Suppressor macrophage treated with lipopolysaccharide for 1 hour (primary cell): Measurements from ENCODE around the gene KAT6B.
"Not testable (repeated sequence)": the region's sequence is repeated elsewhere in the genome, so short reads cannot be mapped to it uniquely, and the experiment has no call there.

Source experiments
- DNase-seq, 3 donors: peaks; one replicate each; pipeline ENCODE4 v3.0.0-alpha.2; 2020 to 2022

The KAT6B gene

DNA sequence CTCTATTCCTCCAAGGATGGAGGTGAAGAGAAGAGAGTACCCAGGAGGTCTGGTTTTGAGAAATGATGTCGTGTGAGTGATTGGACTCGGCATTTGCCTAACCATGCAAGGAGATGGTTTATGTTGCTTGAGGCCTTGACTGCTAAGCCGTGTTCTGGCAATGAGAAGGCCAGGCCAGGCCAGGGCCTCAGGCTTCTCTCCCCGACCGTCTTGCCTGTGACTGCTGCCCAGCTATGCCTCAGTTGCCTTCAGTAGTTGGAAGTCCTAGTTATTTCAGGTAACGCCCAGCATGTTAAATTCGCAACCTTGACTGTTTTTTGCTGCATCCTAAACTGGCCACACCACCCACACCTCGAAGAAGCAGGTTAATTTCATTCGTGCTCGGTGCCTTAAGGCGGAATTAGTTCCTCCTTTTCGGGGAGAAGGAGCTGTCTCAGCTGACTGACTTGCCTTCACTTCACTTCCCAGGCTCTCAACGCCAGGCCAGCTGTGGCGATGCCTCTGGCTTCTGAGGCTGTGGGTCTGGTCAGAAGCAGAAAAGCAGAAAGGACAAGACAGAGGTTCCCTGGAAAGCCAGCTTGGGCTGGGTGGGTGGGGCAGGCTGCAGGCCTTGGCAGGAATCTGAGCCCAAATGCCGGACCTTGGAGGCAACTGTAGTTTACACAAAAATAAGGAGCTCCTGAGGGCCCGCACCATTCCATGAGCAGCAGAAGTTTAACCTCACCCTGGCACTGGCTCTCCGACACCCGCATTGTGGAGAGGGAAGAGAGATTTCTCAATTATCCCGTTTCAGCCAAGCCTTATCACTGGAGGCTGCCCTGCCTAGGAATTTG lies 223.1 kb downstream of the KAT6B start:
- peak; percentile 20 to 42 (median 39) for DNase-seq

DNA sequence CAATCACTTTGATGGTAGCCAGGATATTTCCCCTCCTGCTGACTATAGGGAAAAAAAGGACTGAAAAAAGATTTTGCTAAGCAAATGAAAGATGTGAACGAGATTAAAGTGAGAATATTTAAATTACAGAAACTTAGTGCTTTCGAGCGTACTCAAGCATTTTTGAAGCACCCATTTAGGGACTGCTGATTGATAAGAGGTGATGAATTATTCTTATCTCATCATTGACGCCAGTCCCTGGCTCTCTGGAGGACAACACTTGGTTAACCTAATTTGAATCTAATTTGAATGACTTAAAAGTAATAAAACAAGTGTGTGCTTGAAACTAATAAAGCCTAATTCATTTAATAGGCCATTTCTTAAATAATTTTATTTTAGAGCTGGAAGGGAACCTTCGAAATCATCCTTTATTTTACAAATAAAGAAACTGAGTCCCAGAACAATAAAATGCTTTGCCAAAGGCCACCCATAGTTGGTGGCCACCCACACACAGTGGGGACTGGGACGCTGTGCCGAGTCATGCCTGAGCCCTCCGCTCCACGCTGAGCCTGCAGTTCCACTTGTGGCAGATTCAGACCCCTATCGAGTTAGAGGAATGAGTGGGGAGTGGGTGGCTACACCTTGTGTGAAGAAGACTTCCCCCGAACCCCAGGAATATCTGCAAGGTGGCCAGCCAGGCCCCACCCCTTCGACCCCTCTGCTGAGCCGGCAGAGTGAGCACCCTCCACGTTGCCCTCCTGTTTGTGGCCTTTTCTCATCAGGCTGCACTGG lies 223.9 kb downstream of the KAT6B start:
- DNase-seq = no peak

DNA sequence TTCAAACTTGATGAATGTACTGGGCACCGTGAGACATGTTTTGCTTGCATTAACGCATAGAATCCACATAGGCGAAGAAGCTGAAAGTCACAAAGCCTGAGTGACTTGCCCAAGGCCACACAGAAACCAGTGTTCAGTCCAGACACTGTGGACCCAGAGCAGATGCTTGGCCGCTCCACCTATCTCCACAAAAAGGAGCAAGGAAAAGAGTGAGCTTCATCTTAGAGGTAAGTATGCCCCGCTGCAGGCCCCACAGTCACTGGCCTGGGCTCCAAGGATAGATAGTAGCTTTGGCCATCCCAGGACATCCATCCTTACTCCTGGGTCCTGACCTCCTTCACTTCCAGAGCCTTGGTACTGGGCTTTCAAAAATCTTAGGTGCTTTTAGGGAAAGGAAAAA lies 224.9 kb downstream of the KAT6B start:
- DNase-seq = no peak

DNA sequence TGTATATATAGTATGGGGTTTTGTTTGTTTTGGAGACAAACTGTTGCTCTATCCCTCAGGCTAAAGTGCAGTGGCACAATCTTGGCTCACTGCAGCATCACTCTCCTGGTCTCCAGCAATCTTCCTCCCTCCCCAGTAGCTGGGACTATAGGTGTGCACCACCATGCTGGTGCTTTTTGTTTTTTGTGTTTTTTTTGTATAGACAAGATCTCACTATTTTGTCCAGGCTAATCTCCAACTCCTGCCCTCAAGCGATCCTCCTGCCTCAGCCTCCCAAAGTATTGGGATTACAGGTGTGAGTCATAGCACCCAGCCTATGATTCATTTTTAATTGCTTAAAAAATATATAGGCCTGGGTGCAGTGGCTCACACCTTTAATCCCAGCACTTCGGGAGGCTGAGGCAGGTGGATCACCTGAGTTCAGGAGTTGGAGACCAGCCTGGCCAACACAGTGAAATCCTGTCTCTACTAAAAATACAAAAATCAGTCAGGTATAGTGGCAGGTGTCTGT lies 229.6 kb downstream of the KAT6B start:
- DNase-seq = not testable (repeated sequence)

DNA sequence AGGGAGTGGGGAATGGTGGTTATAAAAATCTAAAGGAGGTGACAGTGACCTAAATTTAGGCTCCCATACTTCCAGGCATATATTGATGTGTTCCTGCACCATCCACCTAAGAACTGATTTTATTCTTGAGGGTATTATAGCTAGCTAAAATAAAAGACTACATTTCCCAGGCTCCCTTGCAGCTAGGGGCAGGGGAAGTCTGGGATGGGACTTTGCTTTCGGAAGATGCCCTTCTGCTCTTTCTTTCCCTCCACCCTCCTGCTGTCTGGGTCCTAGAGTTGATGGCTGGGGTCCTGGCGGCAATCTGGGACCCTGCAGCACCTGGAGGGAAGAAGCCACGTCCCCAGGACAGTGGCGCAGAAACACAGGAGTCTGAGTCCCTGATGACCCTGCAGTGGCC lies 231.3 kb downstream of the KAT6B start:
- DNase-seq = no peak

DNA sequence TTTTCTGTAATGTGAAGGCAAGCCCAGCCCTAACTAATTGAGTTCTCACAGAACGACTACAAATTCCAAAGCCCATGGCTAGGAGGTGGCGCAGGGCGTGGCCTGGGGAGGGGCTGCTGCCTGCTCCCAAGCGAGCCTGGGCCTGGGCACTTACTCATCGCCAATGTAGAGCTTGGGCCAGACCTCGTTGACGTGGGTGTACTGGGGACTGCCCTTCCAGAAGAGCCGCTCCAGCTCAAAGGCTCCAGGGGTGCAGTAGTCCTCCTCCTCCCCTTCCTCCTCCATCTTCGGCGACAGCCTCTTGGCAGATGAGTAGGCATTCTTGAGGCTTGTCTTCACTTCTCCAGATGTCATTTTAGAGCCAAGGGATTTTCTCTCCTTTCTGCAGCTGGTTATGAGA lies 231.8 kb downstream of the KAT6B start:
- DNase-seq = no peak

DNA sequence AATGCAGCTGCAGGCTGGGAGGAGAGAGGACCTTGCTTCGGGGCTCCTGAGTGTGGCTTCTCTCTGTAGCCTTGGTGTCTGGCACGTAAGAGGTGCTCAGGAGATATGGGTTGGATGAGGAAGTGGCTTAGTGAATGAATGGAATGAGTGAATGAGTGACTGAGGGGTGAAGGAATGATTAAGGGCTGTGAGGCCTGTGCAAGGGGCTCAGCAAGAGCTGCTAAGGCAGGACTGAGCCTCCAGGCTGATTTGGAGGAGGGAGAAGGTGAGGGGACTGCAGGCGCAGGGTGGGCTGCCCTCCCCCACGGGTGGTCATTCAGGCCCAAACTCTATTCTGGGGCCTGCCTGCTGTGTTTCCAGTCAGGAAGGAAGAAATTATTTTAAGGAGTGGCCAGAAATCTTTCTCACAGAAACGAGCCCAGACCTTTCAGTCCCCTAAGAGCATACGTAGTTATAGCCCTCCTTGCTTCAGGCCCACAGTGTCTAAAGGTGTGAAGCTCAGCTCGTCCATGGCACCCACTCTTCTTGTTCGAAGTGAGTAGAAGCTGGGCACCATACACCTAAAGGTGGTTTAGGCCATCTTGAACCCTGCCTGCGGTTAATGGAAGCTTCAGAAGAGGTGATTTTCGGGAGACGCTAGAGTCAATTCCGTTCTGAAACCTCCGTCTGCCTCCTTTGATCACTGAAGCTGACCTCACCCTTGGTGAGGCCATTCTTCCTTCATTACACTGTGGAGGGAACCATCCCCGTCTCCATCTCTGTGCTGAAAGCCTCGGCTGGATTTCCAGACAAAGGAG lies 235.5 kb downstream of the KAT6B start:
- DNase-seq = peak in 2 of 3 donors; percentile 69 to 89

DNA sequence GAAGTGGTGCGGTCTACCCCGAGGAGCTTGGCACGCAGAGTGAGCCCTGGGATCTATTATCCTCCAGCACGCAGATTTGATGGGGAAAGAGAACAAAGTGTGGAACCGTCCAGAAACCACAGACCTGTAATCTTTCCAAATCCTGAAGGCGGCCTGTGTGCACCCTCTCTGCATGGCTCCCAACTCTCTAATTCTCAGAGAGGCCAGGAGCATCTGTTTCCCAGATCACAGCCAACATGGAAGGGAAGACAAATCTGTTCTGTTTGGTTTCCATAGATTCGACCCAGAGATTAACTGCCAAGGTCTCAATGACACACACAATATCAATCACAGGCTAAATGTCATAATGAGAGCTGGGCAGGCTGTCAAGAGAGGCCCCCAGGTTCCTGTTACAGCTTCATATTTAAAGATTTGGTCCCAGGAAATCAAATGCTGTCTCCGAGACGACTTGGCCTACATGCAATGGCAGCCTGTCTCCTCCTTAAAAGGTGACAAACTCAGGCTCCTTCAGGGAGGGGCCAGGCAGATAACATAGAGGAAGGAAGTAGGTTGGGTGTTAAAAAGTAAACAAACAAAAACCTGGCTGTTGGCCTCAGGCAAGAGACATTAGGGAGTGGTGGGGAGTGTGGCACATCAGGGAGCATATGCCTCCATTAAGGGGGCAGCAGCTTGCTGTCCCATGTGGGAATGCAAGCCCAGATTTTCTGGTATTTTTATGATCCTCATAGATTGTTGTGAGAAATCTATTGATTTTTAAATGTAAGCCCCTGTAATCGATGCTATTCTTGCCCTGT lies 236.3 kb downstream of the KAT6B start:
- no peak for DNase-seq

DNA sequence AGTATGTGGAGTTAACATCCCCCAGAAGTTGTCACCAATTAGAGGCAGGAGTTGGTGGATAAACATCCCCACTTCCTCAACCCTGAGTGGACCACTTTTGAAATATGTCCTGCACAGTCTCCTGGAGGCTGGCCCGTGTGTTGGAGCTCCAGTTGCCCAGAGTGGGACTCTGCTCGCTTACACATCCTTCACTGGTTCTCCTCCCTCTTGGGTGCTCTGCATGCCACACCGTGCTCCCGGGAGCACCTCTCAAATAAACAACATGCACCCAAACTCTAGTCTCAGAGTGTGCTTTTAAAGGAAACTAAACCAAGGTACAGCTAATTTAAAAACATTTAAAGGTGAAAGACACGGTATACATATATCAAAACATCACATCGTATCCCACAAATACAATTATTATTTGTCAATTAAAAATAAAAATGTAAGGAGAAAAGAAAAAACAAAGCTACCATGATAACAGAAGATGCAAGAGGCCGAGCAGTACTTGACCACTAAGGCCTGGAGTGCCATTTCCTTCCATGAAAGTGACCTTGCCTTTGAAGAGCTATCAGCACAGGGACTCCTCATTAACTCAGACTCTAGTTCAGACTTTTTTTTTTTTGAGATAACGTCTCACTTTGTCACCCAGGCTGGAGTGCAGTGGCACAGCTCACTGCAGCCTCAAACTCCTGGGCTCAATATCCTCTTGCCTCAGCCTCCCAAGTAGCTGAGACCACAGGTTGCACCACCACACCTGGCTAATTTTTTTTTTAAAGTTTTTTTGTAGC lies 237.2 kb downstream of the KAT6B start:
- no peak for DNase-seq

DNA sequence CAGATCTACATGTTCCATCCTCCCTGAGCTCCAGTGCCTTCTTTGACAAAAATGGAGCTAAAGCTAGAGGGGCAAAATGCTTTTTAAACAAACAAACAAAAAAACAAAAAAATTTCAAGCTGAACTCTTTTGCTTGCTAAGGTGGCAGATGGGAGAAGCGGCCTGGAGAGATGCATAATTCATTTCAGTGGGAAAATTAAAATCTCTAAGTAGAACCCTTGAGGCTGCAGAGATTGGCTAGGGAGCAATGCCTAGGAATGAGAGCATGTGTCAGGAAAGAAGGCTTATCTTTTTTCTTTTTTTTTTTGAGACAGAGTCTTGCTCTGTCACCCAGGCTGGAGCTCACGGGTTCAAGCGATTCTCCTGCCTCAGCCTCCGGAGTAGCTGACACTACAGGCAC lies 238.7 kb downstream of the KAT6B start:
- DNase-seq = no peak

DNA sequence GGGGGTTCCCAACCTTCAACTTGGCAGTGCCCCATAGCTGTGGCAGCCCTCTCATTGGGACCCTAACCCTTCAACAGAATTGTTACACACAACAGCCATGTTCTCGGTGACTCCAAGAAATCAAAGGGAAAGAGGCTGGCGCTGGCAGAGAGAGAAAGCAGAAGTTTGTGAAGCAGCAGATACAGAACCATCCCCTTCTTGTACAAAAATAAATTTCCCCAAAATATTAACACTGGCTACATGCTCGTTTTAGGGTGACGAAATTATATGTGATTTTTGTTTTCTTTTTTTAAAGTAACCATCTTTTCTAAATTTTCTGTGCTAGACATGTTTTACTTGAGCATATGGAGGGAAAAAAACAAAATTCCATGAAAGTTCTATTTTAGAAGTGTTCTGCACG lies 239.9 kb downstream of the KAT6B start:
- DNase-seq = peak; percentile 45 to 63 (median 57)

DNA sequence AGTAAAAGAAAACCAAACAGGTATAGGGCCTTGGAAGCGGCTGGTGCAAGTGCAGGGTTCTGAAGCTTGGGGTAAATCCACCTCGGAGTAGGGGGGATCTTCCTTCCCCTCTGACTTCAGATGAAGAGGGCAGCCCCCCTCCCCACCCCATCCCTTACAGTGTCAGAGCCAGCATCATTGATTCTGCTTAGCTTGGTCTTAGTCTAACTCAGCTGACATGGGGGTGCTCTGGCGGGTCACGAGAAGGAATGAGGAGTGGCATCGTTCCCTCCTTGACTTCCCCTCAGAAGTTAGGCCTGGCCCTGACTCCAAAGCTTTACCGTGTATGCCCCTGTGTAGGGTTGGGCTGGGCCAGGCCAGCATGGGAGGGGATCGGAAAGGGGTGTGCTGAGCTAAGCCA lies 240.9 kb downstream of the KAT6B start:
- DNase-seq = no peak

DNA sequence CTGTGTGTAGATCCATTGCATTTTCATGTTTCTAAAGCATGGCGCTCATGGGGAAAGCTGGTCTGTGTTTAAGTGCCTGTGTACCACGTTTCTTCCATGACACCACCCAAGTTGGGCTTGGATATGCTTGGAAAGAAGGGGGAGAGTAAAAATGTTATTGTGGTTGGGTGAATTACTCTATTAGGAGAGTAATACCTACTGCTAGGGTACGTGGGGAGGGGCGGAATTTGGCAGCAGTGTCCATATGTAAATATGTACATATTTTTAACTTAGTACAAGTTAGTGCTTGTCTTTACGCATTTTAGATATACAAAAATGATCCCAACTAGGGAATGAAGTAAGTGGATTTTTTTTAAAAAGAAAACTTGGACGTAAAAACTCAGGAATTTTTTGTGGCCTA lies 242.1 kb downstream of the KAT6B start:
- DNase-seq = no peak

DNA sequence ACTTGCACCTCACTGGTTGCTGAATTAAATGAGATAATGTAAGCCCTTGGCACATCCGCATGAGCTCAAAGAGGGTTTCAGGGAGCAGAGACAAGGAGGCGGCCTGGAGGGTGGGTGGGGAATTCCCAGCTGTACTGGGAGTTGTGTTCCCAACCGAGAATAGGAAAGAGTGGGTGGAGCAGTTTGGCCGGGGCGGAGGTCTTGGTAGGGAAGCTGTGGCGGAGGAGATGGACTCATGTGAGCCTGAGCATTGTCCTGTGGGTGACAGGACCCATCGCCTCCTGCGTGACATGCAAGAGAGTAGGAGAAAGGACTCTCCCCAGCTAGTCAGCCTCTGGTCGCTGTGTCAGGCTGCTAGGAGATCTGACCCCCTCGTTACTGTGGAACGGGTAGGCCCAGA lies 244.1 kb downstream of the KAT6B start:
- peak; percentile 88 to 92 (median 91) for DNase-seq

DNA sequence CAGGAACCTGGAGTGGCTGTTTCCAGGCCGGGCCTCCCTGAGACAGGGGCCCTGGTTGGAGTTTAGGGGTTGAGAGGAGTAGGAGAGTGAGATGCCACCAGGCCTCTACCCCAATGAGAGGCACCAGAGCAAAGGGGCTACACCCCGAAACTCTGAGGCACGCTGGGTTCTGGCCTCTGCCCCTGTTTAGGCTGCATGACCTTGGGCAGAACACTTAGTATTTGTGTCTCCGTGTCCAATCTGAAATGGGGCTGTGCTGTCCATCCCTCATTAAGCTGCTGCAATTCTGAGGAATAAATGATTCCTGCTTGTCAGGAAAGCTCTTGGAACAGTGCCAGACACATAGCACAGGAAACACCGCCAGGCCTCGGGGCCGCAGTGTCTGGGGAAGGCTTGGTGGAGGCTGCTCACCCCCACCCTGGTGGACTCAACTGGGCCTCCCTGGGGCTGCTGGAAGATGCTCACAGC lies 244.6 kb downstream of the KAT6B start:
- no peak for DNase-seq

DNA sequence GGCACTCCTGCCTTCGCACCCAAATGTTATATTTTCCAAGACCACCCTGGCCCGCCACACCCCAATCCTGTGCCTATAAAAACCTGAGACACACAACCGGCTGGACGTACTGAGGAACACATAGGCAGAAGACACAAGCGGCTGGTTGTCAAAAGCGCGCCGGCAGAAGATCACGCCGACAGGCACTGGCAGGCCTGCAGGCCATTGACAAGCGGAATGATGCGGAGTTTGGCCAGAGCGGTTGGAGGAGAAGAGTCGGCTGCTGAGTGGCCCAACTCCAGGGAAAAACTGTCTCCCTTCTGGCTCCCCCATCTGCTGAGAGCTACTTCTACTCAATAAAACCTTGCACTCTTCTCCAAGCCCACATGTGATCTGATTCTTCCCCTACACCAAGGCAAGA lies 245.4 kb downstream of the KAT6B start:
- DNase-seq = no peak

DNA sequence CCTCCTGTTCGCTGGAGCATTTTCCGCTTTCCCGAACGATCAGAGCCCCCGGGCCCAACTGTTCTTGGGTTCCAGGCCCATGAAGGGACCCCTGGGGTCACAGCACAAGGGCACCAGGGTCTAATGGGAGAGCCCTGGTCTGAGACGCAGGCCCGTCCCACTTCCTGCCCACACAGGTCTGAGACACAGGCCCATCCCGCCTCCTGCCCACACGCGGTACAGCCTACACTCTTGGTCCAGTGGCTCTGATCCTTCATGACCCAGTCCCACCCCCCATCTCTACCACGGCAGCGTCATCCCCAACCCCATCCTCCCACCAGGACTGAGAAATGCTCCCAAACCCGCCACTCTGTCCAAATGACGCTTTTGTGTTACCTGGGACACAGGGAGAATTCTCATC lies 246.3 kb downstream of the KAT6B start:
- DNase-seq = no peak

DNA sequence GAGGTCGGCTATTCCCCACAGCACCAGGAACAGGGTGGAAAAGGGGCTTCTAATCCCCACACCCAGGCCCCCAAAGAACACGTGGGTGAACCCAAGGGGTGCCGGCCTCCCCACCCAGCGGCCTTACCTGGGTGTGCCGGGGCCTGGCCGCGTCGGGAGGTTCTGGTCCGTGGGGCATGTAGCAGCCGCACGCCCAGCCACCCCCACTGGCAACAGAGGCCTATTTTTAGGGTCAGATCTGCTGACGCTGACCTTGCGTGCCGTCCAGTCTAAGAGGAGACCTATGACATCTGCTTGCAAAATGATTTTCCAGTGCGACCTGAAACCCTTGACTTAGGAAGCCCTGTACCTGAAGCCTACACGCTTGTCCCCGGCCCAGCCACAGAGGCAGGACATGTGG lies 247.0 kb downstream of the KAT6B start:
- DNase-seq = no peak

DNA sequence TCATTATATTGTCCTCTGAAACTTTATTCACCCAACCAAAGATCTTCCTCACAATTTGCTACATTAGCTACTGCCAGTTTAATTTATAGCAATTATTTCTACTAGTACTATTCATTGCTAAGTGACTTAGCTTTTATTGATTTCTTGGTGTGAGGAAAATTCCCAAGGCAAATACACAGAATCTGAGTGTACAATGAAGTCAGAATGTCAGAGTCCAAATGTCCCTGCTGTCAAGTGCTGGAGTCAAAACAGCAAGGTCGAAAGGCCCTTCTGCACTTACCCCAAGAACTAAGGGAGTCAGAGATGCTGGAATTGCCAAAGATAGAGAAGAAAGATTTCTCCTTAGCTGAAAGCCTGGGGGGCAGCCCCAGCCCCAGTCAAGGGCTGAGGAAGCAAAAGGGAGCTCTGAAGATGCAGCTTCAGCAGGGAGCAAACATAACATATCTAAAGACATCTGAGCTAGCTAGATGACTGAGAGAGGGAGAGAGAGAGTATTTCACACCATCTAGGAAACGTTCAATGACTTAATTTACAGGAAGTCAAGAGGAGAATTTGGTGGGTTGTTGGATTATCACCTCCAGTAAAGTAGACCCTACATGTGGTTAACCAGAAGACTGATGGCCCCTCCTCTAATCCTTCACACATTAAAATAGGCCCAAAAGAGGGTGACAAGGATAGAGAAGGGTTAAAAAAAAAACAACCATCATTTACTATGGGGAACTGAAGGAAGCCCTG lies 248.5 kb downstream of the KAT6B start:
- DNase-seq = no peak

DNA sequence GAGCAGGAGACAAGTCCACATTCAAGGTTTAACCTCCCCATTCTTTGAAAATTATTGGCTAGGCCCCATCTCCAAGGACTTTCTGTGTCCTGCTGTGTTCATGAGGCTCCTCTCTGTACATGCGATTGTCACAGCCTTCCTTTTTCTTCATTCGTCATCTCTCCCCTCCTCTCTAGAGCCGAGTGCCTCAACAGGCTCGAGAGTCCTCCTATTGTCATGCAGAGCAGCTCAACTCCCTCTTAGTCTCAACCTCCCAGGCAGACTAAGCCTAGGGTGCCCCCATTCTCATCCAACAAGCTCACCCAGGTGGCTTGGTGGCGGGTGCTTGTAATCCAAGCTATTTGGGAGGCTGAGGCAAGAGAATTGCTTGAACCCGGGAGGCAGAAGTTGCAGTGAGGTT lies 249.9 kb downstream of the KAT6B start:
- DNase-seq = no peak
